A673 (cell line): ENCODE results near the gene XKR7.

Experiments
- EZH2 ChIP-seq: fragments of 200-600 bp; sonication (generic); IDR thresholded peaks from 2 replicates; pipeline ENCODE4 v1.6.1; 2017; ENCODE audit warnings: borderline replicate concordance, low read depth, mild to moderate bottlenecking, mixed read lengths, antibody characterized with exemption, low read length; ENCODE audit not compliant: poor library complexity, severe bottlenecking
- TF ChIP-seq, protein P1 (sequence below): fragments of 300-800, 200-600 bp; sonication (generic); conservative IDR thresholded peaks from 2 replicates; pipeline ENCODE4 v1.5.1; 2017; ENCODE audit warnings: low read depth, mild to moderate bottlenecking, antibody characterized with exemption, low read length, moderate library complexity, mixed read lengths

DNA sequence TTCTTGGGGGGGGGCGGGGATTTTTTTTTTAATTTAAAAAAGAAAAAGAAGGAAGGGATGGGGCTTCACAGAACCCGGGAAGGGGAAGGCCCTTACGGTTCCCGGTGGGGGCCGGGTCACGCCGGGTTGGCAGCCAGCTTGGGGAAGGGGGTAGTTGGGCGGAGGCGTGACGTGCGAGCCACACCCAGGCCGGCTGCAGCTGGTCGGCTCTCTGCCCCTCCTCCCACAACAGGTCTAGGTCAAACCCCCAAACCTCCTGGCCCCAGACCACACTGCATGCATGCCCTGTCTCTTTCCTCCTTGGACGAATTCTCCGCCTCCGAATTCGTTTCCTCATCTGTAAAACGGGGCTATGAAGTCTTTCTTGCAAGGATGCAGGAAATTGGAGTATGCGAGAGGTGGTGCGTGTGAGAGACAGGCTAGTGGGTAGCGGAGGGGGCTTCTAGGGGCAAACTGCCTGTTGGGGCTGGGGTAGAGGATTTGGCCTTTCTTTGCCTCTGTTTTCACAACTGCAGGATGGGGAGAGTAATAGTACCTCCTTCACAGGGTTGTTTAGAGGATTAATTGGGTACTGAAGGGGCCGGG lies 84.9 kb downstream of the XKR7 start:
- TF ChIP-seq, protein P1, sequence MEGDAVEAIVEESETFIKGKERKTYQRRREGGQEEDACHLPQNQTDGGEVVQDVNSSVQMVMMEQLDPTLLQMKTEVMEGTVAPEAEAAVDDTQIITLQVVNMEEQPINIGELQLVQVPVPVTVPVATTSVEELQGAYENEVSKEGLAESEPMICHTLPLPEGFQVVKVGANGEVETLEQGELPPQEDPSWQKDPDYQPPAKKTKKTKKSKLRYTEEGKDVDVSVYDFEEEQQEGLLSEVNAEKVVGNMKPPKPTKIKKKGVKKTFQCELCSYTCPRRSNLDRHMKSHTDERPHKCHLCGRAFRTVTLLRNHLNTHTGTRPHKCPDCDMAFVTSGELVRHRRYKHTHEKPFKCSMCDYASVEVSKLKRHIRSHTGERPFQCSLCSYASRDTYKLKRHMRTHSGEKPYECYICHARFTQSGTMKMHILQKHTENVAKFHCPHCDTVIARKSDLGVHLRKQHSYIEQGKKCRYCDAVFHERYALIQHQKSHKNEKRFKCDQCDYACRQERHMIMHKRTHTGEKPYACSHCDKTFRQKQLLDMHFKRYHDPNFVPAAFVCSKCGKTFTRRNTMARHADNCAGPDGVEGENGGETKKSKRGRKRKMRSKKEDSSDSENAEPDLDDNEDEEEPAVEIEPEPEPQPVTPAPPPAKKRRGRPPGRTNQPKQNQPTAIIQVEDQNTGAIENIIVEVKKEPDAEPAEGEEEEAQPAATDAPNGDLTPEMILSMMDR = no peak
- TF ChIP-seq EZH2 = no peak
